Measurements from ENCODE around the gene ISG15.

The ISG15 gene

DNA sequence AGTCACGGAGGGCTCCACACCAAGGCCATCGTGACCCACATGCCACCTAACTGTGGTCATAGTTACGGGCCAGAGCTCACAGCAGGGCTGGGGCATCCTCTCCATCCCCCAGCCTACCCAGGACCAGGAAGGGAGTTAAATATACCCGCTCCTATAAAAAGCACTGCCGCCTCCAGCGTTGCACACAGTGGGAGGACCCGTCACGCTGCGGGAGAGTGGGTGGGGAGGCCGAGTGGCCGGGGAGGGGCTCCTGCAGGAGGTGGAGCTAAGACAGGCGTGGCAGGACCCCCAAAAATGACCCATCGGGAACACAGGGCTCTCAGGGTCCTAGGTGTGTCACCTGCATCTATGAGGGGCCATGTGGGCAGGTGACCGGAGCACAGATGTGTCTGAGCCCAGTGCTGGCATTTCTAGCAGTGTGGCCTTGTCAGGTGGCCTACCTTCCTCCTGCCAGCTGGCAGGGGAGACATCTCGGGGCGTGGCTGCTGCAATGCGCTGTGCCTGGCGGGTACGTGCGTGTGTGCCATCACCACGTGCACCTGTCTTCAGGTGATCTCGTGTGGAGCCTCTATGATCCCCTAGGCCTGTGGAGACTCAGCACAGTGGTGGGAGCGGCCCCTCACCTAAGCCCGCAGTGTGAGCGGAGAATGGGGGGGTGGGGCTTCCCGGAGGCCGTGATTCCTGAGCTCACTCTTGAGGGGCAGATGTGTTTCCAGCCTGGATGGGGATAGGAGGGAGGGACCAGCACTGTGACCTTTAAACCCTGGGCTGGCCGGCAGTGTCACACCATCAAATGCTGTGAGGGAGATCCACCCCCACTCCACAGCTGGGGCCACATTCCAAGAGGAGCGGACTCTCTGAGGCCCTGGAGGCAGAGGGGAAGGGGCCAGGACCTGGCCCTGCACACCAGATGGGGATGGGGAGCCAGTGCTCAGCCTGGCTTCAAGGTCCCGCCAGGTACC, 24.4 kb downstream of the ISG15 start:
- no peak for DNase-seq (ENCODE audit: low read depth)
- TF ChIP-seq CTCF (IDR thresholded peaks at IDR 0.05; ENCODE audit: insufficient read depth, low read depth, low read length, missing control alignments): no peak

GRCh38 chr1:1038694-1039093, 25.4 kb downstream of the ISG15 start:
- no peak for DNase-seq (ENCODE audit: low read depth)
- no peak for TF ChIP-seq CTCF (IDR thresholded peaks at IDR 0.05; ENCODE audit: insufficient read depth, low read depth, low read length, missing control alignments)
- H3K4me3 ChIP-seq (ENCODE audit: low read length): no peak overlapping the region

More for the DNA sequence above, 24.4 kb downstream of the ISG15 start:
- H3K4me3 ChIP-seq (ENCODE audit: low read length): no peak overlapping the region

GRCh38 chr1:1039145-1039910, 26.0 kb downstream of the ISG15 start:
- DNase-seq (ENCODE audit: low read depth): no peak
- TF ChIP-seq CTCF (IDR thresholded peaks at IDR 0.05; ENCODE audit: insufficient read depth, low read depth, low read length, missing control alignments): no peak
- H3K4me3 ChIP-seq (ENCODE audit: low read length): no peak overlapping the region

DNA sequence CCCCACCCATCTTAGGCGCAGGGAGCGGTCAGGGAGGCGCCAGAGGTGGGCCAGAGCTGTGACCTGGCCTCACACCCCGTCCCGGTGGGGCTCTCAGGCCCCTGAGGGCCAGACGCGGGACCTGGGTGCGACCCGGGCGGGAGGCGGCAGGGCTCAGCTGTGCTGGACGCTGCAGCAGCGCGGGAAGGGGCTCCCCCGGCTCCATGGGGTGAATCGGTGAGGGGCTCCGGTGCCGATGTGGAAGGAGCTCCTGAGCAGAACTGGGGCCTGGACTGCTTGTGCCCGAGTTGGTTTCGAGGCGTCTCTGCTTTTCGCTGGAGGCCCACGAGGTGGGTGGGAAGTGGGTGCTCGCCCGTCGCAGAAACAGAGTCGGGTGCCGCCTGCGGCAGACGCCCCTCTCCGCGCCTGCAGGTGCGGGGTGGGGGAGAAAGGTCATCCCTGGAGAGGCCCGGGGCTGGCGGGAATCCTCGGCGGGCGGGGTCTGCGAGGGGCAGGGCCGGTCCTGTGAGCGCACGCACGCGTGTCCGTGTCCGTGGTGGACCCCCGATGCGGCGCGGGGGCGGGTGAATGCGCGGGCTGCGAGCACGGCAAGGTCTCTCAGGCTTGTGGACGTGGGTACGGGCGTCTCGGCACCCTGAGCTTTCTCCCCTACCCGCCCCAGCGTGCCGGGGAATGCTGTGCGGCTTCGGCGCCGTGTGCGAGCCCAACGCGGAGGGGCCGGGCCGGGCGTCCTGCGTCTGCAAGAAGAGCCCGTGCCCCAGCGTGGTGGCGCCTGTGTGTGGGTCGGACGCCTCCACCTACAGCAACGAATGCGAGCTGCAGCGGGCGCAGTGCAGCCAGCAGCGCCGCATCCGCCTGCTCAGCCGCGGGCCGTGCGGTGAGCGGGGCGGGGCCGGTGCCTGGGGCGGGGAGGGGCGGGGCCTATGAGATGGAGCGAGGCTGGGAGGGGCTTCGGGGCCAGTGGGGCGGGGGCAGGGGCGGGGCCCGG, 27.0 kb downstream of the ISG15 start:
- TF ChIP-seq CTCF (IDR thresholded peaks at IDR 0.05; ENCODE audit: insufficient read depth, low read depth, low read length, missing control alignments): no peak
- peak; percentile 93 for DNase-seq (ENCODE audit: low read depth)
- peak overlapping the region; percentile 2 for H3K4me3 ChIP-seq (ENCODE audit: low read length)

DNA sequence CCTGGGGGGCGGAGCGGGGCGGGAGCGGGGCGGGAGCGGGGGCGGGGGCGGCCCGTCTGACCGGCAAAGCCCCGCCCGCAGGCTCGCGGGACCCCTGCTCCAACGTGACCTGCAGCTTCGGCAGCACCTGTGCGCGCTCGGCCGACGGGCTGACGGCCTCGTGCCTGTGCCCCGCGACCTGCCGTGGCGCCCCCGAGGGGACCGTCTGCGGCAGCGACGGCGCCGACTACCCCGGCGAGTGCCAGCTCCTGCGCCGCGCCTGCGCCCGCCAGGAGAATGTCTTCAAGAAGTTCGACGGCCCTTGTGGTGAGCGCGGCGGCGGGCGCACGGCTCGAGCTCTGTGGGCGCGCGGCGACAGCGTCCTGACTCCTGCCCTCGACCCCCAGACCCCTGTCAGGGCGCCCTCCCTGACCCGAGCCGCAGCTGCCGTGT, 27.8 kb downstream of the ISG15 start:
- no peak for TF ChIP-seq CTCF (IDR thresholded peaks at IDR 0.05; ENCODE audit: insufficient read depth, low read depth, low read length, missing control alignments)
- no peak for DNase-seq (ENCODE audit: low read depth)
- no peak overlapping the region for H3K4me3 ChIP-seq (ENCODE audit: low read length)

GRCh38 chr1:1041873-1042272, 28.6 kb downstream of the ISG15 start:
- DNase-seq (ENCODE audit: low read depth): no peak
- no peak for TF ChIP-seq CTCF (IDR thresholded peaks at IDR 0.05; ENCODE audit: insufficient read depth, low read depth, low read length, missing control alignments)
- no peak overlapping the region for H3K4me3 ChIP-seq (ENCODE audit: low read length)
